ENCODE data around the gene SPI1.

DNA sequence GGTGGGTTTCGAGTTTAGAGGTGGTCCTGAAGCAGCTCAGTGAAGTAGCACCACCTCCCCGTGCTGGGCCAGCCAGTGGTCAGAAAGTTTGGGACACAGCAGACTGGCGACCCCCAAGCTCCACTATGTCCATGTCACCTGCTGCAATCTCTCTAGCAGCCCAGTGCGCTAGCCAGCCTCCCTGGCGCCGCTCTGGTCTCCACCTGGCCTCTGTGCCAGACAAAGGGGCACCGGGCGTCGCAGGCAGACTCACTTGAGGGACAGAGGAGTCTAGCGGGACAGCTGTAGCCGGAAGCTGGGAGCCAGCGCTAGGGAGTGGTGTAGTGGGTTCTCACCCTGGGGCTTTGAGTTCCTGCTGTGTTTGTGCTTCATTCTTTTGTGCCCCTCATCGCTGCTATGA, 51.3 kb downstream of the SPI1 start:
- no peak for TF ChIP-seq POLR2AphosphoS5 (IDR thresholded peaks at IDR 0.05; ENCODE audit: low read depth, low read length)
- TF ChIP-seq POLR2A (IDR thresholded peaks at IDR 0.05; ENCODE audit: low read depth, low read length) = no peak

All from GM12891 (cell line).